Activated effector memory CD4-positive, alpha-beta T cell treated with Interleukin-2 at 50 U/mL for 16 hours (primary cell): ENCODE data around the gene SNX18.

Experiments
- DNase-seq: peaks from one replicate; pipeline ENCODE4 v3.0.0-alpha.2; 2020

Gene SNX18

DNA sequence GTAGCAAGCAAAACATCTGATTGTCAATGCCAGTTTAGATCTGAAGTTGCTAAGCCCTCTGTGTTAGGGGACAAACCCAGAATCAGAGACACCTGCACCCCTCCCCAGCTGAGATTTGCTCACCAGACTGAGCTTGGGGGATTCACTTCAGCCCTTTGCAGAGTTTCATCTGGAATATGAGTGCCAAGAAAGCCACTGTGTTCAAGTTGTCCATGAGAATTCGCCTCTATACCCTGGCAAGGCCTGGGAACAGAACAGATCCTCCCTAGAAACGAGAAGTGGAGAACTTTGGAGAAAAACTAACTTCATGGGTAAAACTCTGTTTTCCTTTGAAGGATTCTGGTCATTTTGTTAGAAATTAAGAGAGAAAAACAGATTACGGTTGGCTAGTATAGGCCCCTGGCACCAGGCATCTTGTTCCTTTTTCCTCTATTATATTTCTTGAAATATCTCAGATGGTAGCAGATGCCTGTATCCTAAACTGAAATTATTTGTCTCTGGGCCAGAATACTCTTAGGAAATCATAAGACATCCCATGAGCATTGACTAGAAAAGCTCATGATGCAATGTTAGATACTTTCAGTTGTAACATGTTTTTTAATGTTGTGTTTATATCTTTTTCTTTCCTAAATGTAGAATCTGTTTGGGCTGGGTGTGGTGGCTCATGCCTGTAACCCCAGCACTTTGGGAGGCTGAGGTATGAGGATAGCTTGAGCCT lies 64.4 kb downstream of the SNX18 start:
- DNase-seq, result no peak

DNA sequence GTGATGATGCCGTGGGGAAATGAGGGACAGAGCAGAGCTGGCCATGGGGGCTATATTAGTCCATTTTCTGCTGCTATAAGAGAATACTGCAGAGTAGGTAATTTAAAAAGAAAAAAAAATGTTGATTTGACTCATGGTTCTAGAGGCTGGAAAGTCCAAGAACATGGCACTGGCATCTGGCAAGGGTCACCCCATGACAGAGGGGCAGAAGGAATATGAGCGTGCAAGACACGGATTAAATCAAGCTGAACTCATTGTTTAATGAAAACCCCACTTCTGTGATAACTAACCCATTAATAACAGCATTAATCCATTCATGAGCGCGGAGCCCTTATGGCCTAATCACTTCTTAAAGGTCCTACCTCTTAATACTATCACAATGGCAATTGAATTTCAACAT lies 68.8 kb downstream of the SNX18 start:
- DNase-seq, result no peak

DNA sequence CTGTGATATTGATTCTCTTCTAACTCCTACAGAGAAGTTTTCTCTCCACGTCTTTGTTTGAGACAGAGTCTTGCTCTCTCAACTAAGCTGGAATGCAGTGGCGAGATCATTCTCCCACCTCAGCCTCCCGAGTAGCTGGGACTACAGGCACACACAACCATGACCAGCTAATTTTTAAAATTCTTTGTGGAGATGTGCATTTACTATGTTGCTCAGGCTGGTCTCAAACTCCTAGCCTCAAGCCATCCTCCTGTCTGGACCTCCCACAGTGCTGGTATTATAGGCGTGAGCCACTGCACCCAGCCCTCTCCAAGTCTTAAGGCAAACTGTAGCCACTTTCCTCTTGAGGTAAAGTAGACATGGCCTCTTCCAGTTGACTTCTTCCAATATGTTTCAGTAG lies 72.2 kb downstream of the SNX18 start:
- no peak for DNase-seq

DNA sequence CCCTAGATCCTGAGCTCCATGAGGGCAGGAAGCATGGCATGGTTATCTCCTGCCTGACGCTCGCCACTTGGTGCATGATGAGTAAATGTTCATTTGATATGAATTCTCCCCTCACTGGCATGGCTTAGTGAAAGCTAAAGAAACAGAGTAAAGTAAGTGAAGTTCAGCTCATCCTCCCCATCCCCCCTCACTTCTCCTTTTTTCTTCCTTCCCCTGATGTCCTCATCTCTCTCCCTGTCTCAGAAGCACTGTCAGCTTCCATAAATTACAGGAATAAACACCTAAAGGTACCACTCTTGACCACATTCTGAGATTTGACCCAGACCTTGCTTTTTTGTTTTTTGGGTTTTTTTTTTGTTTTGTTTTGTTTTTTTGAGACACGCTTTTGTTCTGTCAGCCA lies 73.3 kb downstream of the SNX18 start:
- no peak for DNase-seq

DNA sequence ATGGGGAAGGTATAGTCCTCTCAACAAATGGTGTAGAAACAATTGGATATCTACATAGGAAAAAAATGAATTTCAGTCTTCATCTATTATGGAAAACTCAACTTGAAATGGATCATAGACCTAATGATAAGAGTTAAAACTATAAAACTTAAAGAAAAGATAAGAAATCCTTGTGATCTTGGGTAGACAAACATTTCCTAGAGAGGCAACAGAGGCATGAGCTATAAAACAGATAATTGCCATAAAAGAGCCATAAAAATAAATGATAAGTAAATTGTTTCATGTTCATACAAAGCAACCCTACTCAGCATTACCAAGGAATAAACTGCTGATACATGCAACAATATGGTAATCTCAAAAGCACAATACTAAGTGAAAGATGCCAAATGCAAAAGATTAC lies 76.2 kb downstream of the SNX18 start:
- no peak for DNase-seq

DNA sequence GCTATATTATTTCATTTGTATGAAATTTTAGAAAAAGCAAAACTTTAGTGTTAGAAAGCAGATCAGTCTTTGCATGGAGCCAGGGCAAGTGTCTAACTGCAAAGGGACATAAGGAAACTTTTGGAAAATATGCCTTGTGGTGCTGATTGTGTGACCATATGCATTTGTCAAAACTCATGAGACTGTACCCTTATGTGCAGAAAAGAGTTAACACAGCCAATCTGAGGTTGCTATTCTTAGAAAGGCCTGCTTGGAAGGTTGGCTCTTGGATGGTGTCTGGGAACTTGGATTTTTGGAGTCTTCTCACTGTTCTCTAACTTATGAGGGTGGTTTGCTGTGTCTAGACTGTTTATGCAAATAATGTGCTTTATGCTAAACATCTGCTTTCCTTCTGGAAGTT lies 76.6 kb downstream of the SNX18 start:
- DNase-seq, result no peak

DNA sequence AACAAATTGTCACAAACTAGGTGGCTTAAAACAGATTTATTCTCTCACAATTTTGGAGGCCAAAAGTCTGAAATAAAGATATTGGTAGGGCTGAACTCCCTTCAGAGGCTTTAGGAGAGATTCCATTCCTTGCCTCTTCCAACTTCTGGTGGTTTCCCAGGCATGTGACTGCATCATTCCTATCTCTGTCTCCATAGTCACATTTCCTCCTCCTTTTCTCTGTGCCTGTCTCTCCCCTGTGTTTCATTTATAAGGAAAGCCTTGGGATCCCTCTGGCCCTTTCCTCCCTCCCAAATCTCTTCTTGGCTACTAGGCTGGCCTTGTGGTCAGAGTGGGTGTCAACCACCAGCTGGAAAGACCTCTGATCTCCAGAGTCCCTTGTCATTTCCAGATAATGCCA lies 78.2 kb downstream of the SNX18 start:
- DNase-seq, result no peak
